ENCODE data around the gene TMEM252.

Gene TMEM252

DNA sequence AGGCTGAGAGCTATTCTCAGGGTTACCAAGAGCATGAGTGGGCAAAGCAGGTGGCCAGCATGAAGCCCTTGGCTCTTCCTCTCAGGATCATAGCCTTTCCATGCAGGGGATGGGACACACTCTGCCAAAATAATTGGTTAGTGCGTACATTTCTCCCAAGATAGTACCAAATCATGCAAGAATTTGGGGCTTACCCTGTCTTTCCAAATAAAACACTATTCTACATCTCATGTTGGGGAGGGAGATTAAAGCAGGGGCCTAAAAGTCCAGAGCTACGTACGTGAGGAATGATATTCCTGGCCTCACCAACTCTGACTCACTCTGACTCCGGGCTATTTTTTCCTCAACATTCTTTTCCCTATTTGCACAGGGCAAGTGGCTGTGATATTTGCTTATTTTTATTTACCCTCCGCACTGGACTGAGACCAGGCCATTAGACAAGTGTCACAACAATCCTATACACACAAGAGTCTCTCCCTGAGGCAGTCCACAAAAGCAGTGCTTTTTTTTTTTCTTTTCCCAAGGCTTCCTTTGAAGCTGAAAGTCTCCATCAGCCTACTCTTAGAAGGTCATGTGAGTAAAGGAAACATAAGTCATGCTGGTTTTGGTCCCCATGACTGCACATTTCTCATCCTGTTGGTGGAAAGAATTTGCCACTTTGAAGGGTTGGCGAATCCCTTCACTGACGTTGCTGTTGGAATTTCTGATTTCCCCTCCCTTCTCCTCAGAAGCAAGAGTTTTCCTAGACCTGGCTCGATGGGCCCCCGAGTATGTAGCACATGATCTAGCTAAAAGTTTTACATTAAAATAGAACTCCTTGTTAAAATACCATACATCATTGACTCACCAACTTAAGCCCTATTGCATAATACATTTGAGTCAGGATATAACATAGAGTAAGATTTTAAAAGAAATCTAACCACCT lies 40.0 kb downstream of the TMEM252 start:
- DNase-seq (ENCODE audit: low read depth, low spot score), result peak; percentile 39

DNA sequence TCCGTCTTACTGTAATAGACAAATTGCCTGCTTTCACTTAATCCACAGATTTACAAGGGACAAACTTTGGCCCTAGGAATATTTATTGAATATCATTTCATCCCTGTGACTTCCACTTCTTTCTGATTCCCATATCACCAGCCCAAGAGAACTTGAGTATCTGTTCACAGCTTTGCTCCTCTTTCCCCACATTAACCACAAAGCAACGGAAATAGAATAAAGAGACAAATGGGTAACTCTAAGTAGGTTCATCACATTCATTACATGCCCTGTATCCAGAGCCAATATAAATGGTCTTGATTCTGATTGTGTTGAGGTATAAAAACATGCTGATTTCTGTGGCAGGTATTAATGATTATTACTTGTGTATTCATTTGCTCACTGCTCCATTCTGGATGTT lies 41.9 kb downstream of the TMEM252 start:
- no peak for DNase-seq (ENCODE audit: low read depth, low spot score)

DNA sequence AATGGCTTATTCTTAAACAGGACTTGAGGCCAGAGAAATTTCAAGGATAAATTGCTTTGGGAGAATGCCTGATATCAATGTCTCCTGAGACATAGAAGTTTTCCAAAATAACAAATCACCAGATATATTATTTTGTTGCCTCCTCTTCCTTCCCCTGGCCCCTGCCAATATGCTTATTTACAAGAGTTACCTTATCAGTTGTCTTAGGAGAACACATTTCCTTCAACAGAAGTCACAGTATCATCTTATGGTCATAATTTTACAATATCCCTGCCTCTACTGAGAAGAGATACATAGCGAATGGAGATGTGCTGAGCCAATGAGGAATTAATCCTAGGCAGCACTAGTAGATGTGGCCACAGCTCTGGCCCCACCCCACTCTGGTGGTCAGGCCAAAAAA lies 43.1 kb downstream of the TMEM252 start:
- no peak for DNase-seq (ENCODE audit: low read depth, low spot score)

DNA sequence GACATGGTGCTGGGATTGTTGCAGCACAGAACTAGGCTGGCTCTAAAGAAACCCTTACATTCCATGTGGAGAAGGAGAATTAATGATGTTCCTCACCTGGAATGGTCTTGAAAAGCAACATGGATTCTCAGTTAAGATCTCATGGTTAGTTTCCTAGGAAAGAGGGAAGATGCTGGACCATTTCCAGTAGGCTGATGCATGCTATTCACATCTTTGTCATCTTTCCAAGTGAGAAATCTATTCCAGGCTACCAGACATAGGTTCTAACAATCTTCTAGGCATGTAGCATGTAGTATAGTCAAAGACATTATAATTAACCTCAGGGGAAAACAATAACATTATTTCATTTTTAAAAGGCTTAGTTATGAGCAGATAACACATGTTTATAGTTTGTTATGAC lies 44.3 kb downstream of the TMEM252 start:
- DNase-seq (ENCODE audit: low read depth, low spot score), result no peak

DNA sequence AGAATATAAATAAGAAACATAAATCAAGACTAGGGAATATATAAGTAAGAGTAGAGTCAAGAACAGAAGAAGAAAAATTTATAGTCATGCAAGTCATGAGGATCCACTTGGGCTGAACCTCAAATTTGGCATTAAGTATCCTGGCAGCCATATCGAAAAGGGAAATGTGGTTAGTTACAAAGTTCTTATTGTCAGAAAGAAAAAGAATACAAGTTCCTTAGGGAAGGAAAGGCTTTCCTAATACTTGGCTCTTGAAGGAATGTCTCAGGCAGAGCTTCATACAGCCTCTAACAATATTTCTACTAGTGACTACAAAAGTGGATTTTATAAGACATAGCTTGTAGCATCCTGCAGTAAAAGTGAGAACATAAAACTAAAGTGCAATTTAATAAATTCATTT lies 45.4 kb downstream of the TMEM252 start:
- DNase-seq (ENCODE audit: low read depth, low spot score), result no peak

DNA sequence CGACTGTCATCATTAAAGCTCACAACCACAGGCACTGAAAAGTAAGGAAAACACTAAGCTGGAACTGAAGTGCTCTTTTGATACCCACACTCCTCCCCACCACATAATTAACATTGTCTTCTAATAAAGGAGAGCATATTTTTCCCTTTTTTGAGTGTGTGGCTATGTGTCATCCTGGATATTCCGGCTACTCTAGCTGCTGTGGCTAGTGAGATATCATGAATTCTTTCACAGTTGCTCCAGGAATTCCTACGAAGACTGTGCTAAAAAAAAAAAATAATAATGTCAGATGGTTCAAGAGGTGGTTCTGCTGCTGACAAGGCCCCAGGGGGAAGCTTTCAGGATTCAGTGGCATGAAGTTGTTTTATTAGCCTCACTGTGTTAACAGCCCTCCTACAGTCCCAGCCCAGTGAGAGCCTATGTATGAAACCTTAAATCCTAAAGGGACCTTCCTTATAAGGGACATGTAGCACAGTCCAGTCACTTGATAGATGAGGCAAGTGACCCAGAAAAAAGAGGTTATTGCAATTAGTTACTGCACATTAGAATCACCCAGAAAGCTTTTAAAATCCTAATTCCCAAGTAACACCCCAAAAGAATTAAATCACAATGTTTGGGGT lies 46.6 kb downstream of the TMEM252 start:
- DNase-seq (ENCODE audit: low read depth, low spot score), result peak; percentile 15

DNA sequence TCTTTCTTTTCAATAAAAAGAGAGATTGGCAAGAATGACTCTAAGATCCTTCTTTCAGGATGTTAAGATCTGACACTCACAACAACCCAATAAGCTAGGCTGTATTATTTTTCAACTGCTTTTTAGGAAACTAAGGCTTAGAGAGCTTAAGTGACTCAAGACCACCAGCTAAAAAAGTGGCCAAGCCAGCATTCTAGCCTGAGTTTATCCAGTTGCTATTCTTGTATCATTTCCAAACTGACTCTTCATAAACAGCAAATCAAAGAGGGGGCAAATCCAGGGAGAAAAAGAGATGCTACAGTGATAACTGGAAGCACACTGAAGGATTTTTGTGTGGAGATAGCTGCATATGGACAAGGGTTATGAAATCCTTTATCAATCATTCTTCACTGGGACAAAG lies 47.1 kb downstream of the TMEM252 start:
- DNase-seq (ENCODE audit: low read depth, low spot score), result no peak

DNA sequence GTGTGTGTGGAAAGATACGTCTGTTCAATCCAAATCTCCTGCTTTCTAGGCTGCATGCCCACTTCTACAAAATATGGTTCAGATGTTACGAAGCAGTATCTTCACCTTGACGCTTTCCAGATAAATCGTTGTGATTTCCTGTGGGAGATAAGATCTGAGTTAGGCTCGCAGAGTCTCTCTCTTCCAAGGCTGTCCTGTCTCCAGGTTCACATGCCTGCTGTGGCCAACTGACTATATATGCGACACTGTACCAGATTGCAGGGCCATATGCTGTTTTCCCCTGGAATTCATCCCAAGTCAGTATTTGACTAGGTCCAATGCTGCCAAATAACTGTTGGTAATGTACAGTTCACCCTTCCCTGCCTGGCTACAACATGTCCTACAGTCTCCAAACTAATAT lies 47.9 kb downstream of the TMEM252 start:
- DNase-seq (ENCODE audit: low read depth, low spot score), result no peak

DNA sequence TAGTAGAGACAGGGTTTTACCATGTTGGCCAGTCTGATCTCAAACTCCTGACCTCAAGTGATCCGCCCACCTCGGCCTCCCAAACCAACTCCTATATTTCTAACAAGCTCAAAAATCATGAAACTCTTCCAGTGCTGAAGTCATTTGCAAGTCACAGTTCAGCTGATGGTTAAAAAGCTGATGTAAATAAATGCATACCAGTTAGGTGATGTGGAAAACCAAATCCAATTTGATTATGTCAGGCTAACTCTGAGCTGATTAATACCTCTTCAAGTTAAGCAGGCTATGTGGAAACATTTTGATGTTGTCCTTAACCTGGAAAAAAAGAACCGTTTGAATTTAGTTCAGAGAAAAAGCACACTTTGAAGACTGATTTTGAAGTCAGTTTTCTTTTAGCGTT lies 51.0 kb downstream of the TMEM252 start:
- peak; percentile 39 for DNase-seq (ENCODE audit: low read depth, low spot score)

DNA sequence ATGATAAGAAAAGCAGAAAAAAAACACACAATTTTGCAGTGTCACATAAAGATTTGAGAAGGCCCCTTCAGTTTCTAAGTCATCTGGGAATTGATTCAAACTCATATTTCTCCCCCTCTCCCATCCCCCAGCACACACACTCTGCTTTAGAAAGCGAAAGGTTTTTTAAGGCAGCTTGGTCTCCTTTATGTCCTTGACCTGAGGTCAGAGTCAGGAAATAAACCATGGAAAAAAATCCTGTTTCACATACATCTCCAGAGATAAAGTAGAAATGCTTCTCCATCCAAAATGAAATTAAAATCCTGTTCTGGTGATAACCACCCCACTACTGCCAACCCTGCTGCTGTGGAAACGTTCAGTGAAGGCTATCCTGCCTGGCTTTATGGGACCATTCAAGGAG lies 52.6 kb downstream of the TMEM252 start:
- DNase-seq (ENCODE audit: low read depth, low spot score), result no peak
